HG02943 (cell line): Measurements from ENCODE around the gene USP49.

ENCODE experiments used
- ATAC-seq: cut with Tn5 transposase; IDR thresholded peaks from one replicate; pipeline ENCODE4 v1.9.1; 2021; ENCODE audit warnings: mild to moderate bottlenecking, low read depth, moderate library complexity; ENCODE audit not compliant: unreplicated experiment

USP49 gene

DNA sequence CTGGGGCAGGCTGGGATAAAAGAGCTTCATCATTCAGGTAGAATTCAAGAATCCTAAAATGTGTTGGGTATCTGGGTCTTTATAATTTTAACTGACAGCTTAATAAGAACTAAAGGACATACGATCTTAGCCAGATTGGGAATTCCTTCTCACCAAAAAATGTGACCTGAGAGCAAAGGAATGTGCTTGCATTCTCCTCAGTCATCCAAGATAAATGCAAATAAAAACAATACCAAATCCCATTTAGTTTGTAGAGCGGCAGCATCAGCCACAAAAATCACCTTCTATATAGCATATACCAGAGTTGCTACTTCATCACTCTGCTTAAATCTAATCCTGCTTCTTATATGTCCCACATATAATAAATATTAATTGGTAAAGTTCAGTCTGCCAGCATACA lies 16.9 kb downstream of the USP49 start:
- ATAC-seq: no peak

DNA sequence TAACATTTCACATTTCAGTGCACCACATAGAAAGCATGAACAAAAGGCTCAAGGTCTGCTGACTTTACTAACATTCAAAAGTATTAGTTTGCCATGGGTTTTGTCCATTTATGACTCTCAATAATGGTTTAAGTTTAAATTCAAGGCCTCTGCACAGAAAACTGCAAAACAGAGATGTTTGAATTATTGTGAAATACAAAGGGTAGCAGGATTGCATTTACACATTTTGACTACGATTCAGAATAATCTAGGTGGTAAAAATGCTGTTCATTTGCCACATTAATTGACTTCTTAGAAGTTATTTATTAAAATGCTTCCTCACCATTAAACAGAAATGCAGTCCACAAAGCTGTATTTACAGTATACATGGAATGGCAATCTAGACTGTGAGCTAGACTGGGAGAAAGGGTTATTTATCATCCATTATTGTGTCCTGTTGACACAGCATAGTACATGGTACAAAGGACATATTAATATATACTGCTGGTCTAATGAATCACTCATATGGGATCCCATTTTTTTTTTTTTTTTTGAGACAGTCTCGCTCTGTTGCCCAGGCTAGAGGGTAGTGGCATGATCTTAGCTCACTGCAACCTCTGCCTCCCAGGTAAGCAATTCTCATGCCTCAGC lies 18.0 kb downstream of the USP49 start:
- no peak for ATAC-seq

DNA sequence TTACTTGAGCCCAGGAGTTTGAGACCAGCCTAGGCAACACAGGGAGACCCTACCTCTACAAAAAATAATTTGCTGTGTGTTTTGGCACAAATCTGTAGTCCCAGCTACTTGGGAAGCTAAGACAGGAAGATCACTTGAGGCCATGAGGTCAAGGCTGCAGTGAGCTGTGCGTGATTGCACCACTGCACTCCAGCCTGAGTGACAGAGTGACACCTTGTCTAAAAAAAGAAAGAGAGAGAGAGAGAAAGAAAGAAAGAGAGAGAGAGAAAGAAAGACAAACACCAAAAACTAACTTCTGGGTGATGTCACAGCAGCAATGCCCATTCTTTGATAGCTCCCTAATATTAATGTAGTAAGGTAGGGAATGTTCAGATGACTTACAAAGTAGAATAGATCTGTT lies 20.4 kb downstream of the USP49 start:
- no peak for ATAC-seq

DNA sequence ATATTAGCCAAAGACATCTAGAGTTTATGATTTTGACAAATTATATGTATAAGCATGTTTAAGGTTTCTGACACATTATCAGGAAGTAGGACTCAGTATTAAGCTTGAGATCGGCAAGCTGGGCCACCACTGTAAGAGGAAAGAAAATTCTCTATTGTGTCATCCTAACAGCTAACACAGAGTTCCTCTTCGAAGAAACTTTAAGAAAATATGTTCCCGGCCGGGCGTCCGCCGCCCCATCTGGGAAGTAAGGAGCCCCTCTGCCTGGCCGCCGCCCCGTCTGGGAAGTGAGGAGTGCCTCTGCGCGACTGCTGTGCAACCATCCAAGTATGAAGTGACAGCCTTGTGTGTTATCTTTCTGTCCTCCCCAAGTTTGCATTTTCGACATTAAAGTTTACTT lies 23.0 kb downstream of the USP49 start:
- no peak for ATAC-seq

DNA sequence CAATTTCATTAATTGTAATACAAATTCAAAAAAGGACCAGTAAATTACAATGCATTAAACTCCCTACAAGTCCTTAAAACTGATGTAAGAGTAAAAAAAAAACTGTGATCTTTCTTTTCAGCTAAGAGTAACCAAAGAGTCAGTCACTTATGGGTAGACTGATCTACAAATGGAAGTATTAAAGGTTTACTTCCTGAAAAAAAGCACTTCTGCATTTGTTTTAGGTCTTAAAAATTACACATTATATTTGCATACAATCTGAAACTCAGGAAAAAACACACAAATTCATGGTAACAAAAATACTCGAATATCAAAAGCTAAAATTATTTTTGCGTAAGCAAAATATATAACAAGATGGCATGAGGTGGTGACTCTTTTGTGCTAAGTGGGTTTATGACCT lies 23.5 kb downstream of the USP49 start:
- no peak for ATAC-seq

DNA sequence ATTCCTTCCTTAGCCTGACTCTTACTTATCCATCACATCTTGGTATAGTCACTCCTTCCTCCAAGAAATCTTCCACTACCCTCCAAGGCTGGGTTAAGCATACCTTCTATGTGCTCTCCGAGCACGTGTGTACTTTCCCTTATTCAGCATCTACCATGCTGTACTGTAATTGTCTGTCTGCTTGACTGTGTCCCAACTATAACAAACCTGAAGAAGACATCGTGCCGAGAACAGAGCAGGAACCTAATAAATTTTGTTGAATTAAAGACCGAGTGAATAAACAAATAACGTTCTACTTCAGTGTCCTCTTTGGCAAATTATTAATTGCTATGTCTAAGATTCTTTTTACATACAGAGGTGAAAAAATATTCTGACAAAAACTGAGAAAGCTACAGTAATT lies 35.8 kb downstream of the USP49 start:
- ATAC-seq: no peak

DNA sequence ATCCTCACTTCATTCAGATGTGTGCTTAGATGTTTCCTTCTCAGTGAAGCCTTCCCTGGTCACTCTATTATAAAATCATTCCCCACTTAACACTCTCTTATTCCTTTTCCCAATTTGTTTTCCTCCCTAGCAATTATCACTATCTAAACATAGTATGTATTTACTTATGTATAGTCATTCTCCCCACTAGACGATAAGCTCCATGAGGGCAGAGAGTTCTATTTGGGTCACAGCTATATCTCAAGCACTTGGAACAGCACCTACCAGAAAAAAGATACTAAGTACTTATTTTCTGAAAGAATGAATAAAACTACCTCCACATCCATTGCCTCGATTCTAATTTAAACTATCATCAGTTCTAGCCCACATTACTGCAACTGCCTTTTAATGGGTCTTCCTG lies 36.5 kb downstream of the USP49 start:
- ATAC-seq: no peak

DNA sequence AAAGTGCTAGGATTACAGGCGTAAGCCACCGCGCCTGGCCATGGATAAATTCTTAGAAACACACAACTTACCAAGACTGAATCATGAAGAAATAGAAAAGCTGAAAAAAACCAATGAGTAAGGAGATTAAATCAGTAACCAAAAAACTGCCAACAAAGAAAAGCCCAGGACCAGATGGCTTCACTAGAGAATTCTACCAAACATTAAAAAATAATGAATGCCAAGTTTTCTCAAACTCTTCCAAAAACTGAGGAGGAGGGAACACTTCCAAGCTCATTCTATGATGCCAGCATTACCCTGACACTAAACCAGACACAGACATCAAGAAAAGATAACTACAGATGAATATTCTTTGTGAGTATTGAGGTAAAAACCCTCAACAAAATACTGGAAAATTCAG lies 44.3 kb downstream of the USP49 start:
- ATAC-seq: no peak

DNA sequence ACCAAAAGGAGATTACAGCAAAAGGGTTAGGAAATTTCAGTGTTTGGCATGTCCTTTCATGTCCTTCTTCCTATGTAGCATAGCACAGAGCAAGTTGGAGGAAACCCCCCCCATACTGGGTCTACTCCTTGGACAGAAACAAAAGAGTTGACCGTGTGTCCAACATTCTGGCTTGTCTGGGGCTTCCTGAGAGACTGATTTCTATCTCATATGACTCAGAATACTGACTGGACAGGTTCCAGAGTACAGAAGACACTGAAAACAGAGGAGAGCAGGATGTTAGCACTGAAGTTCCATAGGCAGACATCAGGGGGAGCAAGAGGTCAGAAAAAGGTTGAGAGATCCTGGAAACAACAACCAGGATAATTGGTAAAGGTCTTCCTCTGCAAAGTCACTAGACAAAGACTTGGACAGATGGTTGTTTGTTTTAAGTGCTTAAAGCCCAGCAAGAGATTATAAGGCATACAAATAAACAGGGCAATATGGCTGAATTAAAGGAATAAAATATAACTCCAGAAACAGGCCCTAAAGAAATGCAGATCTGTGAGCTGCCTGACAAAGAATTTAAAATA lies 48.4 kb downstream of the USP49 start:
- ATAC-seq: no peak

DNA sequence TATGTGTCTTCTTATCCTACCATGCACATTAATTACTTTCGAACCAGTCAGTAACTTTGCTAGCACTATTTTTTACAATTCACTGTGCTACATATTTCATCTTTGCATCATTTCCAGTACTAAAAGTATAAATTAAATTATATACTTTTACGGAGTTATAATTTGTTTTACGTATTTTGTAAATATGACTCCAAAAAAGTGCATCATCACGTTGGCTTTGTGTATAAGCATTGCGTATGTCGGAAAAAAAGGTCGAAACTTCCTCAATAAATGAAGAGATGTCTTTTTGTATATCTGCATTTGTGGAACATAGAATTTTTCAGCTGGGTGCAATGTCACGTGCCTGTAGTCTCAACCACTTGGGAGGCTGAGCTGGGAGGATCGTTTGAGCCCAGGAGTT lies 52.0 kb downstream of the USP49 start:
- no peak for ATAC-seq

DNA sequence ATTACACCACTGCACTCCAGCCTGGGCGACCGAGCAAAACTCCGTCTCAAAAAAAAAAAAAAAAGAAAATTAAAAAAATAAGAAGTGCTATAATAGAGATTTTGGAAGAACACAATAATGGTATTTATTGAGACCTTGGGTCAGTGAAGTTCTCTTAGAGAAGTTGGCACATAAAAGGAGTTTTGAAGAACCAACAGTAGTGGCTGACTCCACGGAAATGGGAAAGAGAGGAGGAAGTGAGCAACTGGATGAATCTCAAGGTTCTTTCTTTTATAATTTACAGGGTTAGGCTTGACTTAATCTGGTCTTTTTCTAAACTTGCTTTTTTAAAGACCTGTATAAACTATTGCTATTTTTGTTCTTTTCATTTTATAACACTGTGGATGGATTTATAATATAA lies 54.8 kb downstream of the USP49 start:
- no peak for ATAC-seq

DNA sequence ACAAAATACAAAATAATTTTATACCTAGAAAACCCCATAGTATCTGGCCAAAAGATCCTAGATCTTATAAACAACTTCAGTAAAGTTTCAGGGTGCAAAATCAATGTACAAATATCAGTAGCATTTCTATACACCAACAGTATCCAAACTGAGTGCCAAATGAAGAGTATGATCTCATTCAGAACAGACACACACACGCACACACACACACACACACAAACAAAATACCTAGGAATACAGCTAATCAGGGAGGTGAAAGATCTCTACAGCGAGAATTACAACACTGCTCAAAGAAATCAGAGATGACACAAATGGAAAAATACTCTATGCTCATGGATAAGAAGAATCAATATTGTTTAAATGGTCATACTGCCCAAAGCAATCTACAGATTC lies 58.5 kb downstream of the USP49 start:
- no peak for ATAC-seq

DNA sequence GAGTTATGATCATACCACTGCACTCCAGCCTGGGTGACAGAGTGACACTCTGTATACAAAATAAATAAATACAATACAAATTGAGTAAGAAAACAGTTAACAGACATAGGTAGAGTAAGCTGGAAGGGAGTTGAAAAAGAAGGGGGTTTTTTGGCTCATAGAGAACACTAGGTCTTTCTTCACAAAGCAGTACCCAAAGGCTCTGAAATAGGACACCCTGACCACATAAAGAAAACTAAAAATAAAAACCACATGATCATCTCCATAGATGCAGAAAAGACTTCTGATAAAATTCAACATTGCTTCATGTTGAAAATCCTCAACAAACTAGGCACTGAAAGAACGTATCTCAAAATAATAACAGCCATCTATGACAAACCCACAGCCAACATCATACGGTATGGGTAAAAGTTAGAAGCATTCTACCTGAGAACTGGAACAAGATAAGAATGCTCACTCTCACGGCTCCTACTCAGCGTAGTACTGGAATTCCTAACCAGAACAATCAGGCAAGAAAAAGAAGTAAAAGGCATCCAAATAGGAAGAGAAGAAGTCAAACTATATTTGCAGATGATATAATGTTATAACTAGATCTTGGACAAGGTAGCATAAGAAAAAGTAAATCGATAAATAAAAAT lies 59.0 kb downstream of the USP49 start:
- ATAC-seq: no peak

DNA sequence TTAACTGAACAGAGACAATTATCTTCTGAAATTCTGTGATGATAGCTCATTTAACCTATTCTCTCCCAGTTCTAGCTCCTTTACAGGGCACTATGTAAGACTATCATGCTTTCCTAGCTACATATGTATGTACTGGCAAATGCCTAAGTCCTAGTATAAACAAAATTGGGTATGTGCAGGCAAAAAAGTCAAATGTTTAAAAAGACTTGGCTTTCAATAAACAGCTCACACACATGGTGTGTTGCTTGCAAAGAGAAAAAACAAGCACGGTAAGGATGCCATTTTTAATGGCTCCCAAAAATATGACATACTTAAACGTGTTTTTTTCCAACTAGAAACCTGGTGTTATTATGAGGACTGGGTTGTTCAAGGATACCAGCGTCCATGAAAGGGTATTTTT lies 62.9 kb downstream of the USP49 start:
- no peak for ATAC-seq

DNA sequence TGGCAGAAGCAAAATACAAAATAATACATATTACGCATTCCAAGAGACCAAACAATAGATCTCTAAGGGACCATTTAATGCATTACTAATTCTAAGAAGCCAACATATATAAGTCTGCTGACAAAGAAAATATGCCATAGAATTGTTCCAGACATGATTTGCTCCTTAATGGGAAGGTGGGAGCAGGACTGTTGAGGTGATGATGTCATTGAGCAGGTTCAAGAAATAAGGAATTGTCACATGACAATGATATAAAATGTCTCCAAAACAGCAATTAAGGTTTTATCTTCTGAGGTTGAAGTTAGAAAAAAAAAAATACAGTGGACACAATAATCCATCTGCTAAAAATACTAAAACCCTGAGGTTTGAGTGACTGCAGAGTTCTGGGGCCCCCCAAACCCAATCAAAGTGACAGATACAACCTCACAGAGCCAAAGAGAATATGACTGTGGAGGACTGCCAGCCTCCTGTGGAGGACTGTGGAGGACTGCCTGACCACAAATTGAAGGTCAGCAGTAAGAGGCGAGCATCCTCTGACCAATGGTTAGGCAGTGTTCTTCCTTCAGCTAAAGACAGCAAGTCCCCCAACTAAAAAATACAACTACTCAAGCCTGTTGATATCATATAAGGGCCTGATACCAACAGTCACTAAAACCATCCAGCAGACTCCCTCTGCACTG lies 68.7 kb downstream of the USP49 start:
- no peak for ATAC-seq

DNA sequence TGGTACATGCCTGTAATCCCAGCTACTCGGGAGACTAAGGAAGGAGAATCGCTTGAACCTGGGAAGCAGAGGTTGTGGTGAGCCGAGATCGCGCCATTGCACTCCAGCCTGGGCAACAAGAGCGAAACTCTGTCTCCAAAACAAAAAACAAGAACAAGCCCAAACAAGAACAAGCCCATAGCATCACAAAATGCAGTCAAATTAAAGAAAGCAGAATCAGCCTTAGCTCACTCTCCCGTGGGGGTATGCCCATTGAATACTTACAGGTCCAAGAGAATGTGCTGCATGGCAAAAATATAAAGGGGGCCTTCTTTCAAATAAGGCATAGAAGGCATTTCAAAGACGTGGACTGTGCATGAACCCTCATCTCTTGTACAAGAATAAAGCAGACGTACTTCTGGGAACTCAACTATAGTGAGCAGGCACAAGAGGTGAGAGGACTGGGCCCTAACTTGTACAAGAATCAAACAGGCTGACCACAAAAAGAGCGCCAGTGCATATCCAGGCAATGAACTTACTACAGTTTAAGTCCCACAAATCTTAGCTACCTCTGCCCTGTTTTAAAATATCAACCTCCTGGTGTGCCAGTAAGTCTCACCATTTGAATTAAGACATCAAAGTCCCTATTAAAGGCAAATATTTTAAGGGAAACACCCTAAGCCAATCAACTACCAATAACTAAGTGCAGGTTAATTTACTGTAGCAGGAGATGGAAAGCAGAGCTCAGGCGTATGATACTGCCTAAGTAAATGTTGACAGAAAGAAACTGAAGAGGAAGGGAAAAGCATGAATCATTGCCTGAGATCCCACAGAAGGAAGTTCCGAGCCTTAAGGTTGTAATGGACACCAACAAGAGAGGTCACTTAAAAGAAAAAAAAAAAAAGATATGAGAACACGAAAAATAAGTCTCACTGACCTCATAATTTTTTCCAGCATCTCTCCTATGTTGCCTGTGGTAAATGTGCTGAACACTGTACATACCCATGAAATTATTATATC lies 70.3 kb downstream of the USP49 start:
- no peak for ATAC-seq

DNA sequence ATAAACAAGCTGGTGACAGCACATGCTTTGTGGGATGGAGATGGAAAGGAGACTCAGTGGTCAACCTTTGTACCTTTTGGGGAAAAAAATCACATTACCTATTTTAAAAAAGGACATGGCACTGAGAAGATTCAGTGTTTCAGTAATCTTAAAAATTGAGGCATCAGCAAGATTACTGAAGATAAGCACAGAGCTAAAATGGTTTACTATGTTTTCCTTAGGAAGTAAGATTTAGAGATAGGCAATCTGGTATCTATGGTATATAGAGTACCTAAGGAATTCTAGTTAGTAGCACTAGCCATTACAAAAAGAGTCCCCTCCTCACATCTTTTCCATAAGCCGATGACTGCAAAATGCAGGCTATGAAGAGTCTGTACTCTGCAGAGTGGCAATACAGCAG lies 72.0 kb downstream of the USP49 start:
- no peak for ATAC-seq

DNA sequence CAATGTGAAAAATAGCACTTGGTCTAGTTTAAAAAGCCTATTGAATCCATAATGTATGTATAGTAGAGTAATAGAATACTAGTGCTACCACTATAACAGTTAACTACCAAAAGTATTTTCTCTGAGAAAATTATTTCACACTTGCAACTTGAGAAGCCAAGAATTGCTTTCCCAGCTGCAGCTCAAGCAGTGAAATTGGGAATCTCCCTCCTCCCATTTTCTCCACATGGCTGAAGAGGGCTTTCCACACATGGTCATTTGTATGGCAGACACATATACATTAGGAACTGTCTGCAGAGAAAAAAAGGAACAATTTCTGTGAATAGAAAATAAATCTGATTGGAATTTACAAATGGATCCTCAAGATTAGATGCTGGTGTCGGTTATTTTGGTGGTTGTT lies 73.2 kb downstream of the USP49 start:
- ATAC-seq: no peak

DNA sequence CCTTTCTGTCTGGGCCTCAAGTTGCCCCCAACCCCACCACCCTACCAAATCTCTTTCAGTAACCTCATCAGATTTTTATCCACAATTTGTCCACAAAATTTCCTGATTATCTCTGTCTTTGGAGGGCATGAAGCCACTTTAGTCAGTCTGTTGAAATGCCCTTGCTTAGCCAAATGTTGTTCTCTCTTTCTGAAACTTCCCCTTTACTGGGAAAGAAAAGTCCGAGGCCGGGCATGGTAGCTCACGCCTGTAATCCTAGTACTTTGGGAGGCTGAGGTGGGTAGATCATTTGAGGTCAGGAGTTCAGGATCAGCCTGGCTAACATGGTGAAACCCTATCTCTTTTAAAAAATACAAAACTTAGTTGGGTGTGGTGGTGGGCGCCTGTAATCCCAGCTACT lies 73.9 kb downstream of the USP49 start:
- ATAC-seq: no peak

DNA sequence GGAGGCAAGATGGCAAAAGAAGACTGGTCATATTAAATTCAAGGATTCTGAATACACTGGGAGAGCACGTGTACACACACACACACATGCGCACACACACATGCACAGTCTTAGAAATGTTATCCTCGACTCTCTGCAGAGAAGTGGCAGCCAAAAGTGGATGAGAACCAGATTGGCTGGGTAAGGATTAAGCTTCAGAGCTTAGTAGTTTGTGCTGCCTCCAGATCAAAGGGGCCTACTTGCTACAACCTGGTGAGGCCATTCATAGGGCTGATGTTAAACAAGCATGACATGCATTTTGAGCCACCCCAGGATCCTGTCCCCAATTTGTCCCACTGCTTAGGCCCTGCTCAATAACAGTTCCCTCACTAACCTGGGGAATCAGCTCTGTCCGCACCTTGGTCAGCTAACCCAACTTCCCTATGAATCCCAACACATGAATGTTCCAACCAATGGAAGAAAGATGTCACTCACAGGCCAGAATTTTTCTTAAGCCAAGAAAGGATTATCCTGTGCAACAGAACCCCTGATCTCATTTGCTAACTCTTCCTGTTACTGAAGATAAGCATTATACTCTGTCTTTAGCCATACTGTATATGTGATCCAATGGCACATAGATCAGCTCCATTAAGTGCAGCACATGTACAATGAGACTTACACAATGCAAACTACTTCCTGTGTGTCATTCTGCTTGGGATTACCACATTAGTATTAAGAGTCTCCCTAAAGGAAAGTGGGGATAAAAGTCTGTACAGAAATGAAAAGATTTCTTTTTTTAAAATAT lies 76.7 kb downstream of the USP49 start:
- ATAC-seq: no peak
